Stimulated activated CD4-positive, alpha-beta T cell treated with anti-CD3 and anti-CD28 coated beads, Interleukin-12 subunit alpha, Interleukin-12 subunit beta, amount 100 ng/mL, for 24 hours (primary cell): ENCODE measurements around the gene PSMD6.

ENCODE experiments used
- DNase-seq, 2 experiments: peaks; one replicate each; pipeline ENCODE4 v3.0.0-alpha.2; 2020; ENCODE audit warnings: low read depth in 2 of 2

Gene PSMD6

DNA sequence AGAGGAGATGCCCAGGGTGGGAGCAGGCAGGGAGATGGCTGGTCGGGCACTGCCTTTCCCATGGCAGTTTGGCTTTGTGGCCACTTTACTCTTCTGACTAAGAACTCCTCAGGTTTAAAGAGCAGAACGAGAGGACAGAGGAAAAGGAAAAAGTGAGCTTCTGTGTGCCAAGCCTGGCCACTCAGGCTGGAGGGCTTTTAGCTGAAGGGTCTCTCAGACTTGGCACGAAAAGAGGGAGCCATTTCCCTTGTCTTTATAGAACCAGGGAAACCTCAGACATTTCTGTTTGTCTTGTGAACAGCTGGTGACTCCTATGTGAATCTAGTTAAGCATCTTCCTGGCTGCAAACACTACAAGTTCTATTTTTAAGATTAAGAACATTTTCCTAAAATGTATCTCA lies 23.3 kb upstream of the PSMD6 start:
- DNase-seq, result no peak

DNA sequence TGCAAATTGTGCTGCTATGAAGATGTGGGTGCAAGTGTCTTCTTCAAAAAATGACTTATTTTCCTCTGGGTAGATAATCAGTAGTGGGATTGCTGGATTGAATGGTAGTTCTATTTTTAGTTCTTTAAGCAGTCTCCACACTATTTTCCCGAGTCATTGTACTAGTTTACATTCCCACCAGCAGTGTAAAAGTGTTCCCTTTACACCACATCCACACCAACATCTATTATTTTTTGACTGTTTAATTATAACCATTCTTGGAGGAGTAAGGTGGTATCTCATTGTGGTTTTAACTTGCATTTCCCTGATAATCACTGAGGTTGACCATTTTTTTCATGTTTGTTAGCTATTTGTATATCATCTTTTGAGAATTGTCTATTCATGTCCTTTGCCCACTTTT lies 19.7 kb upstream of the PSMD6 start:
- no peak for DNase-seq

DNA sequence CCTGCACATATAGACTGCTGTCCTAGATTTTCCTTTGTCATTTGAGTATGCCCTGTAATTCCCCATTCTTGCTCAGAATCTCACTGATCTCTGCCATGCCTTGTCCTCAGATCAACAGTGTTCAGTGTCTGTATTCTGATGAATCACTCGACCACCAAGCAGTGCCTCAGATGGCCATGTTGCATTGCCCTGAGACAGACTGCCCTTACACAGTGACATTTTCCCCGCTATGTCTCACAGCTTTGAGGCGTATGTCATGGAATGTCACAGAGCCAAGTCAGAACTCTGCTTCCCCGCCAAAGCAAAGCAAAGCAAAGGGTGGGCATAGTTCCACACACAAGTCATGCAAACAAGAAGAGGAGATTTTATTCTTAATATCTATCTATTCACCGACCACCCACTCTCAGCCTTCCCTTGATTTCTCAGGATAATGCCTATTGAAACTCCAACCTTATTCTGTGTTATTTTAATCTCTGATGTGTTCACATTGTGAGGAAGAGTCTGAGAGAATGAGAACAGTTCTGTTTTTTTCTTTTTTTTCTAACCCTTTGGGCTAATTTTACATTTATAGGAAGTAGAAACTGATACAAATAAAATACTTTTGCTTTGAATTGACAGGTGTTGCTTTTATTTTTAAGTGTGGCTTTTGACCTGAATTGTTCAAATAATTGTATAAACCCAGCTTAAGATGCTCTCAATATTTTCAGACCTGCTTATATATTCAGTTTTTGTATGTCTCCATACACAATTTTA lies 16.9 kb upstream of the PSMD6 start:
- DNase-seq, result no peak

DNA sequence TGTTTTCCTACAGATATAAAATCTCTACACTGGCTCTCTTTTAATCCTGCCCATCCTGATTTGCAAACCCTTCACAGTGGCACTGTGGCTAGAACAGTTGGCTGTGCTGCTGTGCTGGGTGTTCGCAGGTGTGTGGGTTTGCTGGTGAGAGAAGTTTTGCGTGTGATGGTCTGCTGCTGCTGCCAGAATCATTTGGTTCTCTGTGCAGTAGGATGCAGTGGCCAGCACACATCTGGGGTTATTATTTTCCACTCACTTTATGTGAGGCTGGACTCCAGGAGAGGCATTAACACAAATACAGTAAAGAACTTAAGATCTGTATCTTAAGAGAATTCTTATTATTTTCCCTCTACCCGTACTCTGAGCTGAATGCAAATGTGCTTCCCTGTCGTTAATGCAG lies 16.0 kb upstream of the PSMD6 start:
- no peak for DNase-seq

DNA sequence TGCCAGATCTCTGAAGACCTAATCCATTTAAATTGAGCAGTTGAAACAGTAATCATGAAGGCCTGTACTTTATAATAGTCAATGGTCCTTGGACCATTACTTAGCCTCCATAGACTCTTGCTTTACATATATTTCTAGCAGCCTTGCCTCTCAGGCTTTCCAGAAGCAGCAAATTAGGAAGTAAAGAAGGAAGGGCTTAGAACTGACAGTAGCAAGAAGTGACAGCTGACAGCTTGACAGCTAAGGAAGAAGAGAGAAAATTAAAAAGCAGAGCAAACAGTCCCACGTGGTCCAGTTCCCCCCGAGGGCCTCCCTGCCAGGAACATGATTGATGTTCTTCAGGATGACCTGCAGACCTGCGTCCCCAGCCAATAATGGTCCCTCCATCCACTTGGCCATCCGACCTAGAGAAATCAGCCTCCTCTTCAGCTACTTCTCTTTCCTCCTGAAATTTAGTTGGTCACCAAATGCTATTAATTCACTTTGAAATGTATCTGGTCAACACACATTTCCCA lies 15.0 kb upstream of the PSMD6 start:
- no peak for DNase-seq

DNA sequence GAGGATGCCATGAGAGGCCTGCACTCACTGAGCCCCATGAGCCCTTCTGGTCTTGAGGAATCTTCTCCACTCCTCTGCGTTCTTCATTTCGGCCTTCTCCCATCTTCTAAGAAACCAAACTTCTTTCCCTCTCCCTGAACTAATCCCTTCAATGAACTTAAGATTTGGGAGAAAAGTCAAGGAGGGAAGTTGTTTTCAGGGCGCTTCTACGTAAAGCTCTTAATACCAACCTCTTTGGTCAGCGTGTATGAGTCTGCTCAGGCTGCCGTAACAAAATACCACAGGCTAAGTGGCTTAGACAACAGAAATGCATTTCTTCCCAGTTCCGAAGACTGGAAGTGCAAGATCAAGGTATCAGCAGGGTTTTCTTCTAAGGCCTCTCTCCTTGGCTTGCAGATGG lies 13.8 kb upstream of the PSMD6 start:
- no peak for DNase-seq

DNA sequence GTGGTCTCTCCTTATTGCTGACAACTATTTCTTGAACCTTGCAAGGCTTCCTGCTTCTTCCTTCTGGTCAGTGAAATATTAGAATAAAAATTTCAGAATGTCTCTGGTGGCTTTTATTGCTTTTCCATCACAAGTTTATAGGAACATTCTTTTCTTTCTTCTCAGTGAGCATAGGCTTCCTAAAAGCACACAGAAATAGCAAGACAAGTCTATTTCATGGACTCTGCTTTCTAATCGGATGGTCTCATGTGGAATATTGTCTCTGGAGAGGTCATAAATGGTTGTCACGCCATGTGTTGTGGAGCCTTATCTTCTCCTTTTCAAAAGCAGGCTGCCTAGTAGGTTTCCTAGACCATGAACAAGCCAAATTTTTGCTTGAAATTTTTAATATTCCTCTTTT lies 9.8 kb upstream of the PSMD6 start:
- no peak for DNase-seq

DNA sequence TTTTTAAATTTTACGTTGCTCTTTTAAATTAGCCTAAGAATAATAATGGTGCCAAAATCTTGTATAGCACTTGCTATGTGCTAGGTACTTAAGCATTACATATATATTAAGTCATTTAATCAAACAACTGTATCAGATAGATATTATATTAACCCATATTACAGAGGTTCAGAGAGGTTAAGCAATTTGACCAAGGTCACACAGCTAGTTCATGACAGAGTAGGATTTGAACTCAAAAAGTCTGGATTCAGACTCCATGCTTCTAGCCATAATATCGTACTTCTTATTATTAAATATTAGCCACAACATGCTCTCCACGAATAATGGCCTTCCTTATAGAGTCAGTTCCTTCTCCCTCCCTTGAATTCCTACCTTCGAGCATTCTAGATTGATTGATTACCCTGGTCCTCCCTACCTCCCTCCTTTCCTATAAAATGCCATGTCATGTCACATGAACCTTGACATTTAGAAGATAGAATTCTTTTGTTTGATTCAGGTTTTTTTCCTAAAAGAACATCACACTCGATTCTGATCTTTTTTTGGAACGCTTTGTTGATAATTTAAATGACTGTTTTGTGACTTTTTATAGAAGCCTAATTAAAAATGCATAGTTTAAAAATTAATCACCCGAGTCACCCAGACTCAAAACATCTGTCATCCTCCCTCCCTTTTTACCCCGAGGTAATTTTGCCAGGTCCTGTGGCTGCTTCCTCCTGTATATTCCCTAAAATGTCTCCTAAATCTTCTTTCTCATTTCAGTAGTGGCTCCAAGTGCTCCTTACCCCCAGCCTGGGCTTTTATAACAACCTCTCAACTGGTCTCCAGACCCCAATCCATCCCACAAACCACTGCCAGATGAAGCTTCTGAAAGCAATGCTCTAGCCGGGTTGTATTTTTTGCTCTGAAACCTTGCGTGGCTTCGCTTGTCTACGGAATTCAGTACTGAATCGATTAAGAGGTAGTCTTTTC lies 8.5 kb upstream of the PSMD6 start:
- no peak for DNase-seq

DNA sequence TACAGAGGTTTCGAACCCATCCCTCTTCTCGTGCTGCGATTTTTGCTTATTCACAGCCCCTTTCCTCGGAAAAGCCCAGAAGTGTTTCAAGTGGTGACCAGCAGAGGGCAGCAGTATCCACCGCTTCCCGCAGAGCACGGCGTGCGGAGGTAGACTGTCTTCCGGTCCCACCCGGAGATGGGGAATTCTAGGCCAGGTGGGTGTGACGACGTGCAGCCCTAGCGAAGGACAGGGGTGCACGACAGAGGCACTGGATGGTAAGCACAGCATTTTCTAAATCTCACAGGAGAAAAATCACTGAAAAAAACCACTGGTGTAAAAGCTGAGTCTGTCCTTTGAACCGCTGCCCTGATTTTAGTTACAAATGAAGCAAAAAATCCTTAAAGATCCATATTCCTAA lies 7.4 kb upstream of the PSMD6 start:
- peak; percentile 58 to 71 for DNase-seq

DNA sequence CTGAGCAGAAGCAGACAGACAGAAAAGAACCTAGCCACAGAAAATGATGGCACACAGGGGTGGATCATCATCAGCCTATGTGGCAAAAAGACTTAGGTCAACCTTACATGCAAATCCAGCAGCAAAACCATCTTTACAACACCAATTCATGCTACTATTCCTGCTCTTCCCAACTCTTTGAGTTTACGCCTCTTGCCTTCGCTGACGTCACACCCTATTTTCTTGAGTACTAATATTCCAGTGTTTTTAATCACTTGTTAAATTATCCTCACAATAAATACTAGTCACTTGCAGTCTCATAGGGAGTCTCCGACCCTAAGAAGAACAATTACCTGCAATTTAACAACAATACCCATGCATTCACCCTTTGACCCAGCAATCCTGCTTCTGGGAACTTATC lies 6.0 kb upstream of the PSMD6 start:
- no peak for DNase-seq

DNA sequence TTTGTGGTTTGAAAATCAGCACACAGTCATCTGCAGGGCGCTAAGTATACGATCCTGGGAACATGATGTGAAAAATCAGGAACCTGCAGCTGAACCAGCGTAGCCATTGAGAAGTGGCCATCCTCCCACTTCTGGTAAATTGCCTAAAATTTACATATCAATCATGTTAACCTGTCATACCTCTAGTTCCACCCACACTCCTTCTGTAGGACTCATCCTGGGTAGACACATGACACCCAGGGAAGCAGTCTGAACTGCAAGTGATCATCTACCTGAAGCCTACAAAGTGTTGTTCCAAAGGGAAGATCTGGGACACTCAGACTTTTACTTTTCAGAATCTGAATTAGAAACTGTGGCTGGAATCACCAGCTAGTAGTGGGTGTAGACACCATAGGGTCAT lies 5.5 kb upstream of the PSMD6 start:
- DNase-seq, result no peak

DNA sequence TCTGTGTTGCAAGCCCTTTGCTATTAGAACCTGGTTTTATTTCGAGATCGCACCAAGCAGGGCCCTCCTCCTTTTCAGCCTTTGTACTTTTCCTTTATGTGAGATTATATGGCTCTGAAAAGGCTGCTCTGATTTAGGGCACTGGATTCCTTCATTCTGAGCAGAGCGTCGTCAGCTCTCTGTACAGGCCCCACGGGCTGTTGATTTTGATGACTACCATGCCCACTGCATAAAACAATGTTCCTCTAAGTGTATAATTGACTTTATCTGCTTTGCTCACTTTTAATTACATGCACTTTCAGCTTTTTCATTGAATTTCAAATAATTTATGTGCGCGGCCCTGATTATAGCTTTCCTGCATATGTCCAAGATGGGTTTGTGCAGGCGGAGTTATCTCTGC lies 4.4 kb upstream of the PSMD6 start:
- DNase-seq, result no peak

DNA sequence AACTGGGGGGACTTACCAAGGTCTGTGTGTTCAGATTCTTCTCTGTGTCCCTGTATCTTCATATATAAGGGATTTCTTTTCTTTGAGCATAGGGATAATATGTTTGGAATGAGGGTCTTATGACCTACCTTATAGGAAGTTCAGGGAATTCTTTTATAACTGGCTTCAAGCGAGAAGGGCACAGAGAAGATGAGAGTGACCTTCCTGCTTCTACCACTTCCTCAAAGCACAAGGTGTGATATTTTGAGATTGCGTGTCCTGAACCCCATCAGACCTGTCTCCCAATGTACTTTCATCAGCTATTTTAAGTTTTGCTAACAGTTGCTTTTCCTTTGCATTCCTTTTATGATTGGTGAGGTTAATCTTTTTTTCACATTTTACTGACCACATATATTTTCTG lies 3.1 kb upstream of the PSMD6 start:
- DNase-seq, result no peak

DNA sequence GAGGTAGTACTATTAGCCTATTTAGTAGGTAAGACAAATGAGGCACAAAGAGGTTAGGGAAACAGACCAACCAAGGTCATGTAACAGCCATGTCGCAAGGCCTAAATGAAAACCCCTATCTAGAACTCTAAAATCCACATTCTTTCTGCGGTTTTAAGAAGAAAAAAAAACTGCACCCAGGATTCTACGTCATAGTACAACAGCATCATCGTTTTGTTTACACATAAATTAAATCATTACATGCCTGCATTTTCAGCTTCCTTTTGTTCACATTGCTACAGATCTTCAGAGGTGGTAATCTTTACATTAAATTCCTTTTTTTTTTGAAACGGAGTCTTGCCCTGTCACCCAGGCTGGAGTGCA lies 548 bp upstream of the PSMD6 start:
- no peak for DNase-seq

DNA sequence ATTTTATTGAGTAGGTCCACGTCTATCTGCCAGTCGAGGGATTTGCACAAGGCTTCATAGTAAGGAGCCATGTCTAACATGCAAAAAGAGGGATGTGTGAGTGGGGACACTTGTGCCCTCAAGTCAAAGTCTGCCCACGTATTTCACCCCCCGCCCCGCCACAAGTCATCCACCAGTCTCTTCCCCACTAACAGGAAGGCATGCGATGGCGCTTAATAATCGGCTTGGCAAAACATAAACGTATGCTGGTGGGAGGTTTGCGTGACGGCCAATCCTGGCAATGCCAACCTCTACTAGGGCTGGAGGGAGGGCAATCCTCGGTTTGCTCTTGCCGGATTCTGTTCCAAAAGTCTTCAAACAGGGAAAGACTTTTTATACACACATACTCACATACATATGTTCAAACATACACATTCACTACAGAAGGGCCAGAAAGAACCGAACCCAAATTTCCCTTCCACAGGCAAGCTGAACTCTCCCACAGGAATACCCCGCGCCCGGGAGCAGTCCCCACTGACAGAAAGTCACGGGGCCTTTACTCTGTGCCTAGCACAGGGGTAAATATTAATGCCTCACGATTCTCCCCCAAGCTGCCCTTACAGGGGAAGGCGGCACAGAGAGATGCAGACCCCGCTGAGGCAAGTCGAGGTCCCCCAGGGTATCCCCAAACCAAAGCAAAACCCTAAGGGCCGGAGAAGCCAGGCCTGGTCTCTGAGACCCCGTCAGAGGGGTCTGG lies 675 bp downstream of the PSMD6 start:
- DNase-seq, result no peak

DNA sequence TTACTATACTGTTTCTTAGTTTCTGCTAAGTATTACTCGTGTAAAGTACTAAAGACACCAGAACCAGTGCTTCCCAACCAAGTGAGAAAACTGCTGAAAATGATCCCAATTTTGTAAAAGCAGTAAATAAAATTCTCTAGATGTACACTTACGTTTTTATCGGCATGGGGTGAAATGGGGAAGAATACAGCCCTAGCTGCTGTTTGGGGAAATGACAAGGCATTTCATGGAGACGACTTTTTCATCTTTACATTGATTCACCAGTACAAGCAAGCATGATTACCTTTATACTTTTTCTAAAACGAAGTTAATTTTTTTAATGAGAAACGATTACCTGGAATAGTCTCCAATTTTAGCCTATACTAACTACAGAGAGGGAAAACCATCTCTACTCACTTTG lies 1.4 kb downstream of the PSMD6 start:
- DNase-seq, result no peak

DNA sequence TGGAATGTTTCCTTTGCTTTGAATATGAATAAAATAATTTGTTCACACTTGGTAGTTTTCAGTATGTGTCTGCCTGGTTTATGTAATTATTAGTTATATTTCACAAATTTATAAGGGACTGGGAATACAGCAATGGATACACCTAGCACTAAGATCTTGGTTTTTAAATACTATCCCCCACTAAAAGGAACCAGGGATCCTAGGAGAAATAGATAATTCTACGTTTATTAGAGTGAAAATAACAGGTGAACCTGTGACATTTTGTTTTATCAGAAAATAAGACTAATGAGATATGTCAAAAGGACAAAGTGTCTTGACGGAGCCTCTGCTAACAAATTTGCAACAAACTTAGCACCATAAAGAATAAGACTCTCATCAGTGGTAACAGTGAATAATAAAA lies 3.4 kb downstream of the PSMD6 start:
- DNase-seq, result no peak

DNA sequence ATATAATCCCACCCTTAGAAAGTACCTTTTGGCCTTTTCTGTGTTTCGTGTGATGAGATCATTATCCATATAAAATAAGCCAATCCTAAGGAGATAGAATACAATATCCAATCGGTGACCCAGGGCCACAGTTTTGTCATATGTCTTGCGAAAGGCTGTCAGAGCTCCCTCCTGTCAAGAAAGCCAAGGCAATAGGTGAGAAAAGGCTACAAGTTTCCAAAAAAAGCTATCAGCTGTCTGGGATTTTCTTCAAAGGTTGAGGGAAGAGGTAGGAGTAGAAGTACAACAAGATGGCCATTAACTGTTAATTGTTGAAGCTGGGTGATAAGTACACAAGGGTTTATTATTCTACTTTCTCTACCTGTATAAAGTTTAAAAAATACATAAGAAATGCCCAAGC lies 4.0 kb downstream of the PSMD6 start:
- no peak for DNase-seq

DNA sequence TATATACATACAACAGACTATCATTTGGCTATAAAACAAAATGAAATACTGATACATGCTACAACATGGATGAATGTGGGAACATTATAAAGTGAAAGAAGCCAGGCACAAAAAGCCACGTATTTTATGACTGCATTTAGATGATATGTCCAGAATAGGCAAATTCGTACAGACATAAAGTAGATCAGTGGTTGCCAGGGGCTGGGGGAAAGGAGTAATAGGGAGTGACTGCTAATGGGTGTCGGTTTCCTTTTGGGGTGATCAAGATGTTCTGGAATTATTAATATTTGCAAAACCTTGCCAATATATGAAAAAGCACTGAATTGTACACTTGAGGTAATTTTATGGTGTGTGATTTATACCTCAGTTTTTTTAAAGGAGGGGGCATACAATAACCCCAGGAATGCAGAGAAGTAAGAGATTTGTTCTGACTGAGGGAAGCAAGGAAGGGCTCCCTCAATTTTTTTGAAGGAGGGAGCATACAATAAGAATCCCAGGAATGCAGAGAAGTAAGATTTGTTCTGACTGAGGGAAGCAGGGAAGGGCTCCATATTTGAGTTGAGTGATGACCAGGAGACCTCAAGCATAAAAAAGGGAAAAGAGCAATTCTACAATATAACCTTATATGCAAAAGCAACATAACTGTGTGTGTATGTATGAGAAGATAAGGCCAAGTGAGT lies 6.2 kb downstream of the PSMD6 start:
- no peak for DNase-seq

DNA sequence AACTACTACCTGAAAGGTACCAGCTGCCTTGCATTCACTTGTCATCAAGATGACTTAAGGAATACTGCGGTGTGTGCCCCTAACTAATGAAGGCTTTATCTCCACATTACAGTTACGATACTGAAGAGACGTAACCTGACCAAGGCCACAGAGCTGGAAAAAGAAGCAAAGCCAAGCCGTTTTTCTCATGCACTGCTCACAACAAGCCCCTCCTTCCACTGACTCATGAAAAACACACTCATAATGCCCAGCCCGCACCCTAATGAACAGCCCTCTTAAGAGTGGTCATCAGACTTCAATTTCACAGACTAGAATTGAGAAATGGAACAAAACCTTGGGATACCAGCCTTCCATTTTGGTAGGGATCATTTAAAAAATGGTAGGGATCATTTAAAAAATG lies 11.6 kb downstream of the PSMD6 start:
- no peak for DNase-seq

DNA sequence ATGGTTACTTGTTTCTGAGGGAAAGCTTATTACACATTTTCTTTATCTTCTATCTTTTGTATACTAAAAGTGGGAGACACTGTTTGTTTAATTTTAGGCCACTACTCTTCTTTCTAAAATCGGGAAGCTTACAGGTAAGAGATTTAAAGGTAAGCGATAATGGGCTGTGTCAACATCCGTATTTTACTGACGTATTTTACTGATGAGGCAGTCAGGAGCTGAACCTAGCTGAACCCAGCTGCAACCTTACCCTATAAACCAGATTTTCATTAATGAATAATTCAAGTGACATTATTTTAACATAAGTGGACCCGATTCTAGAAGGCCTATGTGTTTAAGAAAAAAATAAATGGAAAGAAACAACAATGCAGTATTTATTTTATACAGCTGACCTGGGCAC lies 13.1 kb downstream of the PSMD6 start:
- no peak for DNase-seq

DNA sequence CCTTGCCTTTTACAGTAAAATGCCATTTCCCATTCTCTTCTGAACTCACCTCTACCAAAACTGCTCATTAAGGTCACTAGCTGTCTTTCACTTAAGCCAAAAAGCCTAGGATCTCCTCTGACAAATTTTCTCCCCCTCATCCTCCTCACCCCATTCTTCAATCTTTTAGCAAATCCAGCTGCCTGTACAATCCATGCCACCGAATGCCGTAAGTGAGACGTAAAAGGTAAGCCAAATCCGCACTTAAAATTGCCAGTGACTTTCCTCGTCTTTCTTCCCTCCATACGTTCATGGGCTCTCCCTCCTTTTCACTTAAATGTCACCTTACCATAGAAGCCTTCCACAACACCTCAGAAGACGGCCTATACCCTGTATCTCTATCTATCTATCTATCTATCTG lies 13.8 kb downstream of the PSMD6 start:
- no peak for DNase-seq
